Neural cell (in vitro differentiated cells): ENCODE measurements around the gene PRDM12. TPM values are rescaled to one million over a fixed set of nuclear protein-coding genes. Genes with fewer than 3 reads are reported as not detected.
A peak's percentile ranks its signal among the peaks of the same experiment; 100 is the strongest.

Source experiments
- H2AFZ ChIP-seq: fragments of 200-600, 300-800 bp; sonication (generic), shearing (Covaris generic); 2 replicates; pipeline ENCODE4 v1.6.0; 2014; ENCODE audit warnings: low read depth, mild to moderate bottlenecking, antibody characterized with exemption, low read length, moderate library complexity
- H3F3A ChIP-seq: fragments of 200-600 bp; shearing (Covaris generic); 2 replicates; pipeline ENCODE4 v1.6.1; 2016; ENCODE audit warnings: mild to moderate bottlenecking, moderate library complexity, mixed read lengths, antibody characterized with exemption, low read length; ENCODE audit not compliant: insufficient read depth, poor library complexity, severe bottlenecking
- H3K27ac ChIP-seq: fragments of 200-600, 300-800 bp; sonication (generic), shearing (Covaris generic); 2 replicates; pipeline ENCODE4 v1.5.1; 2014; ENCODE audit warnings: mild to moderate bottlenecking, low read length, moderate library complexity
- H3K27me3 ChIP-seq: fragments of 300-800, 200-600 bp; sonication (generic), shearing (Covaris generic); 2 replicates; pipeline ENCODE4 v1.6.0; 2014; ENCODE audit warnings: mild to moderate bottlenecking, low read depth, low read length, moderate library complexity; ENCODE audit not compliant: insufficient read depth
- H3K36me3 ChIP-seq: fragments of 300-800, 200-600 bp; sonication (generic), shearing (Covaris generic); 2 replicates; pipeline ENCODE4 v1.5.1; 2014; ENCODE audit warnings: mild to moderate bottlenecking, antibody characterized with exemption, low read length, moderate library complexity; ENCODE audit not compliant: insufficient read depth
- H3K4me2 ChIP-seq: fragments of 300-800, 200-600 bp; sonication (generic), shearing (Covaris generic); 2 replicates; pipeline ENCODE4 v1.6.0; 2014; ENCODE audit warnings: mild to moderate bottlenecking, low read length
- H3K4me3 ChIP-seq: fragments of 300-800, 200-600 bp; sonication (generic), shearing (Covaris generic); 2 replicates; pipeline ENCODE4 v1.5.1; 2014; ENCODE audit warnings: mild to moderate bottlenecking, low read length, moderate library complexity
- H3K79me2 ChIP-seq: fragments of 200-600 bp; shearing (Covaris generic); replicated peaks from 2 replicates; pipeline ENCODE4 v1.6.0; 2014; ENCODE audit warnings: mild to moderate bottlenecking, low read length, moderate library complexity; ENCODE audit not compliant: insufficient read depth
- H3K9ac ChIP-seq: fragments of 300-800, 200-600 bp; sonication (generic), shearing (Covaris generic); 2 replicates; pipeline ENCODE4 v1.6.1; 2016; ENCODE audit warnings: mild to moderate bottlenecking, low read length, mixed read lengths
- H3K9me2 ChIP-seq: fragments of 200-600 bp; shearing (Covaris generic); 2 replicates; pipeline ENCODE4 v1.6.1; 2016; ENCODE audit warnings: mild to moderate bottlenecking, low read length, mixed read lengths; ENCODE audit not compliant: insufficient read depth
- H3K9me3 ChIP-seq: fragments of 200-600, 300-800 bp; sonication (generic), shearing (Covaris generic); 2 replicates; pipeline ENCODE4 v1.6.1; 2016; ENCODE audit warnings: mild to moderate bottlenecking, mixed run types, low read length, moderate library complexity, mixed read lengths
- H4K20me1 ChIP-seq: fragments of 200-600 bp; shearing (Covaris generic); 2 replicates; pipeline ENCODE4 v1.6.1; 2016; ENCODE audit warnings: mild to moderate bottlenecking, mixed run types; ENCODE audit not compliant: insufficient read depth
- EZH2 ChIP-seq: fragments of 200-600, 300-800 bp; shearing (Covaris generic), sonication (generic); IDR thresholded peaks from 2 replicates; pipeline ENCODE4 v1.6.1; 2014; ENCODE audit warnings: antibody characterized with exemption, low read length, borderline replicate concordance, mild to moderate bottlenecking; ENCODE audit not compliant: insufficient read depth, poor library complexity, severe bottlenecking
- SMC3 ChIP-seq: fragments of 450-650 bp; conservative IDR thresholded peaks from 2 replicates; pipeline ENCODE4 v1.6.1; 2014; ENCODE audit warnings: antibody characterized with exemption, mild to moderate bottlenecking, moderate library complexity; ENCODE audit not compliant: poor library complexity
- TAF1 ChIP-seq: IDR thresholded peaks from 2 replicates; pipeline ENCODE4 v1.6.1; 2012; ENCODE audit warnings: low read depth
- polyA plus RNA-seq: library from polyadenylated mRNA; depleted of rRNA; stranded (reverse); fragments of >200 nt; gene quantifications from 2 replicates; pipeline ENCODE4 v1.2.3, GENCODE V29; 2014
- TF ChIP-seq, protein P1 (sequence below): IDR thresholded peaks from 2 replicates; pipeline ENCODE4 v1.6.1; 2012; ENCODE audit warnings: borderline replicate concordance
- TF ChIP-seq, protein P2 (sequence below): fragments of 450-650 bp; IDR thresholded peaks from 2 replicates; pipeline ENCODE4 v1.5.1; 2014; ENCODE audit warnings: antibody characterized with exemption, mild to moderate bottlenecking, moderate library complexity; ENCODE audit not compliant: poor library complexity, severe bottlenecking

The PRDM12 gene
- polyA plus RNA-seq, 1 donor from 2014 or later: 0.17 TPM

GRCh38 chr9:130660683-130661450 lies 3.5 kb upstream of the PRDM12 start:
- peaks cover 2% of the 10 kb centered on the region for H3K9me3 ChIP-seq
- H3K4me2 ChIP-seq: no peak overlapping the region
- peaks cover 88% of the 10 kb centered on the region for H3K27me3 ChIP-seq
- H4K20me1 ChIP-seq: no peaks in the 10 kb centered on the region
- no peaks in the 10 kb centered on the region for H3F3A ChIP-seq
- no peak overlapping the region for H3K9ac ChIP-seq
- no peaks in the 10 kb centered on the region for H3K9me2 ChIP-seq
- H3K27ac ChIP-seq: no peak overlapping the region
- no peak overlapping the region for H2AFZ ChIP-seq
- H3K36me3 ChIP-seq: no peaks in the 10 kb centered on the region
- TF ChIP-seq TAF1: no peak
- TF ChIP-seq, protein P1, sequence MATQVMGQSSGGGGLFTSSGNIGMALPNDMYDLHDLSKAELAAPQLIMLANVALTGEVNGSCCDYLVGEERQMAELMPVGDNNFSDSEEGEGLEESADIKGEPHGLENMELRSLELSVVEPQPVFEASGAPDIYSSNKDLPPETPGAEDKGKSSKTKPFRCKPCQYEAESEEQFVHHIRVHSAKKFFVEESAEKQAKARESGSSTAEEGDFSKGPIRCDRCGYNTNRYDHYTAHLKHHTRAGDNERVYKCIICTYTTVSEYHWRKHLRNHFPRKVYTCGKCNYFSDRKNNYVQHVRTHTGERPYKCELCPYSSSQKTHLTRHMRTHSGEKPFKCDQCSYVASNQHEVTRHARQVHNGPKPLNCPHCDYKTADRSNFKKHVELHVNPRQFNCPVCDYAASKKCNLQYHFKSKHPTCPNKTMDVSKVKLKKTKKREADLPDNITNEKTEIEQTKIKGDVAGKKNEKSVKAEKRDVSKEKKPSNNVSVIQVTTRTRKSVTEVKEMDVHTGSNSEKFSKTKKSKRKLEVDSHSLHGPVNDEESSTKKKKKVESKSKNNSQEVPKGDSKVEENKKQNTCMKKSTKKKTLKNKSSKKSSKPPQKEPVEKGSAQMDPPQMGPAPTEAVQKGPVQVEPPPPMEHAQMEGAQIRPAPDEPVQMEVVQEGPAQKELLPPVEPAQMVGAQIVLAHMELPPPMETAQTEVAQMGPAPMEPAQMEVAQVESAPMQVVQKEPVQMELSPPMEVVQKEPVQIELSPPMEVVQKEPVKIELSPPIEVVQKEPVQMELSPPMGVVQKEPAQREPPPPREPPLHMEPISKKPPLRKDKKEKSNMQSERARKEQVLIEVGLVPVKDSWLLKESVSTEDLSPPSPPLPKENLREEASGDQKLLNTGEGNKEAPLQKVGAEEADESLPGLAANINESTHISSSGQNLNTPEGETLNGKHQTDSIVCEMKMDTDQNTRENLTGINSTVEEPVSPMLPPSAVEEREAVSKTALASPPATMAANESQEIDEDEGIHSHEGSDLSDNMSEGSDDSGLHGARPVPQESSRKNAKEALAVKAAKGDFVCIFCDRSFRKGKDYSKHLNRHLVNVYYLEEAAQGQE: no peak
- TF ChIP-seq EZH2: peak; percentile 95
- no peak for TF ChIP-seq SMC3
- peak overlapping the region; percentile 40 for H3K4me3 ChIP-seq
- H3K79me2 ChIP-seq: no peaks in the 10 kb centered on the region

DNA sequence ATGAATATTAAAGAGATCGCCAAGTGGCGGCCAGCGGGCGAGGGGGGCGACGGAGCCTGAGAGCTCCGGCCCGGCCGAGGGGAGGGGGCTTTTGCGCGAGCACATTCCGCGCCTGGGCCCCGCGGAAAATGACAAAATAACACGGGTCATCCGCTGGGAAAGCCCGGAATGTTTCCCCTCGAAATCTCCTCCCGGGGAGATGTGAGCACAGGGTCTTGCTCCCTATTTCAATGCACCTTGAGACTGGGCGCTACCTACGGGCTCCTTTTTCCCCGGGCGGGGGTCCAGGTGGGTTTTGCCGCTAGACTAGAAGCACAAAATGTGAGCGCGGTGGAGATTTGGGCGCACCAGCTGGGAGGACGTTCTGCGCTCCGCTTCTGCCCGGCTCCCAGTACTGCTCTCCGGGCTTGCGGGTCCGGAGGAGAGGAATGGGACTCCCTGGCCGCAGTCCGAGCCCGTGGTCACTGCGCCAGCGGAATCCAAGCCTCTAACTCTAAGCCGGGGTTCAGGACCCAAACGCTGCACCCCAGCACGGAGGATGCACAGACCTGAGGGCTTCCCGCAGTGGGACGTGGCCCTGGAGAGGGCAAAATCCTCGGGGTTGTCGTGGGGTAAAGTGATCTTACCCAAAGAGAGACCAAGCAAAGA lies 2.8 kb upstream of the PRDM12 start:
- H3K4me3 ChIP-seq: peak overlapping the region; percentile 40
- no peak overlapping the region for H3K27ac ChIP-seq
- no peaks in the 10 kb centered on the region for H4K20me1 ChIP-seq
- H2AFZ ChIP-seq: no peak overlapping the region
- H3K36me3 ChIP-seq: no peaks in the 10 kb centered on the region
- H3K9me3 ChIP-seq: peaks cover 2% of the 10 kb centered on the region
- H3K27me3 ChIP-seq: peaks cover 92% of the 10 kb centered on the region
- H3K9ac ChIP-seq: no peak overlapping the region
- no peaks in the 10 kb centered on the region for H3K79me2 ChIP-seq
- H3F3A ChIP-seq: no peaks in the 10 kb centered on the region
- TF ChIP-seq EZH2: no peak
- TF ChIP-seq, protein P2, sequence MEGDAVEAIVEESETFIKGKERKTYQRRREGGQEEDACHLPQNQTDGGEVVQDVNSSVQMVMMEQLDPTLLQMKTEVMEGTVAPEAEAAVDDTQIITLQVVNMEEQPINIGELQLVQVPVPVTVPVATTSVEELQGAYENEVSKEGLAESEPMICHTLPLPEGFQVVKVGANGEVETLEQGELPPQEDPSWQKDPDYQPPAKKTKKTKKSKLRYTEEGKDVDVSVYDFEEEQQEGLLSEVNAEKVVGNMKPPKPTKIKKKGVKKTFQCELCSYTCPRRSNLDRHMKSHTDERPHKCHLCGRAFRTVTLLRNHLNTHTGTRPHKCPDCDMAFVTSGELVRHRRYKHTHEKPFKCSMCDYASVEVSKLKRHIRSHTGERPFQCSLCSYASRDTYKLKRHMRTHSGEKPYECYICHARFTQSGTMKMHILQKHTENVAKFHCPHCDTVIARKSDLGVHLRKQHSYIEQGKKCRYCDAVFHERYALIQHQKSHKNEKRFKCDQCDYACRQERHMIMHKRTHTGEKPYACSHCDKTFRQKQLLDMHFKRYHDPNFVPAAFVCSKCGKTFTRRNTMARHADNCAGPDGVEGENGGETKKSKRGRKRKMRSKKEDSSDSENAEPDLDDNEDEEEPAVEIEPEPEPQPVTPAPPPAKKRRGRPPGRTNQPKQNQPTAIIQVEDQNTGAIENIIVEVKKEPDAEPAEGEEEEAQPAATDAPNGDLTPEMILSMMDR: no peak
- no peaks in the 10 kb centered on the region for H3K9me2 ChIP-seq
- H3K4me2 ChIP-seq: no peak overlapping the region
